Adrenal gland (tissue), 5 donors: ENCODE results near the gene SREBF1.

ENCODE experiments used
- POLR2A ChIP-seq, 2 donors: fragments of 450-650 bp; IDR thresholded peaks; one replicate each; pipeline ENCODE4 v1.6.1; 2017; ENCODE audit warnings: antibody characterized with exemption in 2 of 2, mild to moderate bottlenecking in 2 of 2, moderate library complexity in 1 of 2
- TF ChIP-seq, protein P1 (sequence below), 6 experiments: fragments of 450-650 bp in 4 of 6; fragments of 200-600 bp in 2 of 6; sonication (generic) in 1 of 6; IDR thresholded peaks; 1 replicate in 5 of 6; 2 replicates in 1 of 6; pipeline versions ENCODE4 v1.5.1 to v1.8.0; 2016 to 2021; ENCODE audit warnings: antibody characterized with exemption in 6 of 6, mild to moderate bottlenecking in 2 of 6, moderate library complexity in 1 of 6
- donor health status: DM: no; HTN: no; CAD: no.

DNA sequence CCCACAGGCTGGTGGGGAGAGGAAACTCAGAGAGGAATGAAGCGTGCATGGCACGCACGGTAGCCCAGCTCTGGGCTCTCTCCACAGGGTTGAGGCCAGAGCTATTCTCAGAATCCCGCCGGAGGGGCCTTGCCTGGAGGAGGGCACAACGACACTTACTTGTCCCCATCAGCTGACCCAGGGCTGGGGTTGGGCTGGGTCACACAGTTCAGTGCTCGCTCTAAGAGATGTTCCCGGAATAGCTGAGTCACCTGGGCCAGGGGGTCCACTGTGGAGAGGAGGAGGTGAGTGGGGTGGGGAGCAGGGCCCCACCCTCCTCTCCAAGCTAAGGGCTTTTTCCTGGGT, 21.8 kb downstream of the SREBF1 start:
- TF ChIP-seq, protein P1, sequence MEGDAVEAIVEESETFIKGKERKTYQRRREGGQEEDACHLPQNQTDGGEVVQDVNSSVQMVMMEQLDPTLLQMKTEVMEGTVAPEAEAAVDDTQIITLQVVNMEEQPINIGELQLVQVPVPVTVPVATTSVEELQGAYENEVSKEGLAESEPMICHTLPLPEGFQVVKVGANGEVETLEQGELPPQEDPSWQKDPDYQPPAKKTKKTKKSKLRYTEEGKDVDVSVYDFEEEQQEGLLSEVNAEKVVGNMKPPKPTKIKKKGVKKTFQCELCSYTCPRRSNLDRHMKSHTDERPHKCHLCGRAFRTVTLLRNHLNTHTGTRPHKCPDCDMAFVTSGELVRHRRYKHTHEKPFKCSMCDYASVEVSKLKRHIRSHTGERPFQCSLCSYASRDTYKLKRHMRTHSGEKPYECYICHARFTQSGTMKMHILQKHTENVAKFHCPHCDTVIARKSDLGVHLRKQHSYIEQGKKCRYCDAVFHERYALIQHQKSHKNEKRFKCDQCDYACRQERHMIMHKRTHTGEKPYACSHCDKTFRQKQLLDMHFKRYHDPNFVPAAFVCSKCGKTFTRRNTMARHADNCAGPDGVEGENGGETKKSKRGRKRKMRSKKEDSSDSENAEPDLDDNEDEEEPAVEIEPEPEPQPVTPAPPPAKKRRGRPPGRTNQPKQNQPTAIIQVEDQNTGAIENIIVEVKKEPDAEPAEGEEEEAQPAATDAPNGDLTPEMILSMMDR (IDR thresholded peaks at IDR 0.05): no peak
- no peak for TF ChIP-seq POLR2A (IDR thresholded peaks at IDR 0.05)
